Endothelial cell of umbilical vein (primary cell): ENCODE measurements around the gene EBF4. TPM values are rescaled to one million over a fixed set of nuclear protein-coding genes. Genes with fewer than 3 reads are reported as not detected.

ENCODE experiments used
- BruUV-seq: library from RNA; stranded (reverse); fragments of 400-500 nt; replicated peaks from 2 replicates; lab custom pipeline; 2021; lab: Mats Ljungman, UMichigan
- CTCF ChIA-PET: fragments of 300-600, 350-600 bp; sonication (Branson Sonifier 250); formaldehyde crosslinking; loops from one replicate; lab custom pipeline; 2021; ENCODE audit warnings: antibody characterized with exemption, inconsistent platforms; lab: Charles Lee
- POLR2A ChIA-PET: fragments of 300-600, 350-600 bp; sonication (Branson Sonifier 250); formaldehyde crosslinking; loops from one replicate; lab custom pipeline; 2021; ENCODE audit warnings: antibody characterized with exemption, inconsistent platforms; lab: Charles Lee
- DNase-seq: peaks from one replicate; pipeline ENCODE4 v3.0.0-alpha.2; 2011; ENCODE audit warnings: low read depth, low spot score
- FAIRE-seq: peaks from 2 replicates; lab custom pipeline; 2011; peaks lifted over from hg19 to GRCh38; lab: Jason Lieb, UNC
- H2AFZ ChIP-seq: 2 replicates; pipeline ENCODE4 v1.6.0; 2012; ENCODE audit warnings: low read depth, low read length, control low read depth, inconsistent platforms
- H3K27ac ChIP-seq: 2 replicates; pipeline ENCODE4 v1.5.1; 2011; ENCODE audit warnings: low read depth, mild to moderate bottlenecking, control low read depth, low read length, moderate library complexity; ENCODE audit not compliant: insufficient read depth
- H3K27me3 ChIP-seq, 2 experiments: 2 replicates each; pipeline versions ENCODE4 v1.6.0 to v1.6.1; 2011; ENCODE audit warnings: low read length in 2 of 2, mixed read lengths in 1 of 2; ENCODE audit not compliant: control insufficient read depth in 2 of 2, insufficient read depth in 2 of 2
- H3K36me3 ChIP-seq, 2 experiments: 2 replicates in 1 of 2; 3 replicates in 1 of 2; pipeline ENCODE4 v1.5.1; 2011; ENCODE audit warnings: low read length in 2 of 2, mild to moderate bottlenecking in 1 of 2, moderate library complexity in 1 of 2; ENCODE audit not compliant: control insufficient read depth in 2 of 2, insufficient read depth in 2 of 2; ENCODE audit errors: extremely low read depth in 1 of 2
- H3K4me1 ChIP-seq: 3 replicates; pipeline ENCODE4 v1.5.1; 2011; ENCODE audit warnings: mild to moderate bottlenecking, low read length; ENCODE audit not compliant: control insufficient read depth, insufficient read depth; ENCODE audit errors: extremely low read depth
- H3K4me2 ChIP-seq: 2 replicates; pipeline ENCODE4 v1.6.1; 2011; ENCODE audit warnings: low read length, control low read depth, mixed read lengths; ENCODE audit not compliant: insufficient read depth
- H3K4me3 ChIP-seq, 3 experiments: fragments of 200-600 bp in 1 of 3; sonication (generic), shearing (Covaris generic) in 1 of 3; replicated peaks in 1 of 3; 2 replicates each; pipeline ENCODE4 v1.5.1; 2011 to 2016; ENCODE audit warnings: control low read depth in 3 of 3, low read length in 3 of 3, mild to moderate bottlenecking in 2 of 3, inconsistent platforms in 1 of 3, low read depth in 1 of 3, moderate library complexity in 1 of 3; ENCODE audit not compliant: insufficient read depth in 1 of 3
- H3K79me2 ChIP-seq: 2 replicates; pipeline ENCODE4 v1.6.0; 2012; ENCODE audit warnings: low read length, inconsistent platforms; ENCODE audit not compliant: control insufficient read depth, insufficient read depth
- H3K9ac ChIP-seq: replicated peaks from 2 replicates; pipeline ENCODE3; 2011; ENCODE audit warnings: low read length, control low read depth; ENCODE audit not compliant: insufficient read depth; ENCODE audit errors: extremely low read depth
- H3K9me1 ChIP-seq: replicated peaks from 3 replicates; pipeline ENCODE4 v1.6.0; 2011; ENCODE audit warnings: mild to moderate bottlenecking, low read length; ENCODE audit not compliant: control insufficient read depth, insufficient read depth; ENCODE audit errors: extremely low read depth
- H3K9me3 ChIP-seq: replicated peaks from 2 replicates; pipeline ENCODE4 v1.5.1; 2012; ENCODE audit warnings: low read length, inconsistent platforms; ENCODE audit not compliant: control insufficient read depth, insufficient read depth
- H4K20me1 ChIP-seq: replicated peaks from 2 replicates; pipeline ENCODE3; 2011; ENCODE audit warnings: mild to moderate bottlenecking, low read length; ENCODE audit not compliant: control insufficient read depth, insufficient read depth; ENCODE audit errors: extremely low read depth
- CTCF ChIP-seq, 2 donors: IDR thresholded peaks; 1 replicate in 1 of 2; 2 replicates in 1 of 2; pipeline ENCODE4 v1.5.1; 2011; ENCODE audit warnings: low read length in 2 of 2, mild to moderate bottlenecking in 2 of 2, moderate library complexity in 2 of 2, control low read depth in 1 of 2, inconsistent platforms in 1 of 2, low read depth in 1 of 2; ENCODE audit not compliant: insufficient read depth in 1 of 2; ENCODE audit errors: extremely low read depth in 1 of 2
- EZH2 ChIP-seq: IDR thresholded peaks from 2 replicates; pipeline ENCODE4 v1.6.1; 2012; ENCODE audit warnings: borderline replicate concordance, low read depth, mild to moderate bottlenecking, moderate library complexity, low read length, inconsistent platforms; ENCODE audit not compliant: severe bottlenecking
- FOS ChIP-seq: IDR thresholded peaks from 2 replicates; pipeline ENCODE4 v1.6.1; 2011; ENCODE audit warnings: mild to moderate bottlenecking, low read length, moderate library complexity, borderline replicate concordance; ENCODE audit not compliant: insufficient read depth
- GATA2 ChIP-seq: IDR thresholded peaks from 2 replicates; pipeline ENCODE4 v1.7.0; 2011; ENCODE audit warnings: low read depth, mild to moderate bottlenecking, moderate library complexity, mixed read lengths, low read length; ENCODE audit not compliant: insufficient read length, insufficient read depth
- JUN ChIP-seq: IDR thresholded peaks from 2 replicates; pipeline ENCODE4 v1.6.1; 2011; ENCODE audit warnings: borderline replicate concordance, low read depth; ENCODE audit not compliant: insufficient read length, insufficient read depth
- POLR2A ChIP-seq: IDR thresholded peaks from 2 replicates; pipeline ENCODE4 v1.6.1; 2012; ENCODE audit warnings: low read depth, mild to moderate bottlenecking, control low read depth, low read length
- POLR2AphosphoS5 ChIP-seq: IDR thresholded peaks from 2 replicates; pipeline ENCODE4 v1.6.1; 2012; ENCODE audit warnings: low read depth, mild to moderate bottlenecking, control low read depth, low read length, moderate library complexity; ENCODE audit not compliant: insufficient read depth
- dilution Hi-C: fragments of 300-500 bp; cut with MboI; formaldehyde crosslinking; loops from one replicate; pipeline ENCODE4 v1.15.0; 2019; ENCODE audit warnings: low sequenced_read_pairs; ENCODE audit not compliant: extremely low pct_ligation_motif_present
- intact Hi-C: fragments of 100-400 bp; cut with micrococcal nuclease; formaldehyde crosslinking; loops from one replicate; pipeline ENCODE4 v1.10.0; 2022
- polyA plus RNA-seq, 4 experiments: library from polyadenylated mRNA; depleted of rRNA in 3 of 4; stranded (reverse) in 3 of 4; unstranded in 1 of 4; fragments of >200 nt; gene quantifications; 2 replicates each; pipeline versions ENCODE4 v1.2.1 to v1.2.3, GENCODE V29; 2011 to 2012; ENCODE audit warnings: missing spikeins in 1 of 4
- total RNA-seq: library from RNA; stranded (reverse); gene quantifications from 2 replicates; pipeline ENCODE4 v1.2.3, GENCODE V29; 2021

The EBF4 gene
- total and polyA plus RNA-seq, 2 donors (not counting 3 experiments of a cell fraction or from before 2014, with no cell fraction given), result 2.7 to 3.4 TPM

- BruUV-seq, result no TSS peak
- H3K79me2 ChIP-seq, result peaks cover 55% of the 10 kb centered on the region
- peaks cover 3% of the 10 kb centered on the region for H4K20me1 ChIP-seq
- H3K9me1 ChIP-seq, result no peaks in the 10 kb centered on the region
- FAIRE-seq (no peak), DNase-seq (no peak)
- dilution Hi-C loops, result no loop called here
- CTCF ChIA-PET, result interaction anchor here (1.2 kb wide), 1 partner anchor 10 kb away, joined by 3 read pairs; no protein-coding TSS in a partner anchor
- no peak overlapping the region for H3K27ac ChIP-seq
- POLR2A ChIA-PET, result no interaction called here
- H3K27me3 ChIP-seq, result no peaks in the 10 kb centered on the region
- H3K4me3 ChIP-seq, result no peak overlapping the region
- H3K9ac ChIP-seq, result no peak overlapping the region
- no peak overlapping the region for H3K4me2 ChIP-seq
- peaks cover 19% of the 10 kb centered on the region for H3K4me1 ChIP-seq
- intact Hi-C loops, result loop anchor here (10.0 kb wide), 1 partner anchor 552 kb away; the partner anchor contains the start of gene STK35
- TF ChIP-seq JUN (no peak), GATA2 (no peak), EZH2 (no peak), CTCF (IDR thresholded peaks at IDR 0.05; ENCODE audit: extremely low read depth in 1 of 2, insufficient read depth in 1 of 2, low read depth in 1 of 2, low read length in 2 of 2) (no peak), POLR2AphosphoS5 (no peak), POLR2A (no peak), FOS (no peak)
- no peak overlapping the region for H2AFZ ChIP-seq
- H3K36me3 ChIP-seq, result peaks cover 33 to 55% of the 10 kb centered on the region in 2 experiments
- H3K9me3 ChIP-seq, result no peaks in the 10 kb centered on the region
Observed at GRCh38 chr20:2656471-2657117, 36.0 kb upstream of the EBF4 start.
